MM.1S (cell line): ENCODE results near the gene OR52E5.
A peak's percentile ranks its signal among the peaks of the same experiment; 100 is the strongest.

Source experiments
- EZH2phosphoT487 ChIP-seq: fragments of 300-600 bp; sonication (generic); IDR thresholded peaks from 2 replicates; pipeline ENCODE4 v1.6.1; 2018; ENCODE audit warnings: antibody characterized with exemption, low read length
- TF ChIP-seq, protein P1 (sequence below): fragments of 300-600 bp; sonication (generic); IDR thresholded peaks from 2 replicates; pipeline ENCODE4 v1.5.1; 2016; ENCODE audit warnings: antibody characterized with exemption, low read length, mixed read lengths

DNA sequence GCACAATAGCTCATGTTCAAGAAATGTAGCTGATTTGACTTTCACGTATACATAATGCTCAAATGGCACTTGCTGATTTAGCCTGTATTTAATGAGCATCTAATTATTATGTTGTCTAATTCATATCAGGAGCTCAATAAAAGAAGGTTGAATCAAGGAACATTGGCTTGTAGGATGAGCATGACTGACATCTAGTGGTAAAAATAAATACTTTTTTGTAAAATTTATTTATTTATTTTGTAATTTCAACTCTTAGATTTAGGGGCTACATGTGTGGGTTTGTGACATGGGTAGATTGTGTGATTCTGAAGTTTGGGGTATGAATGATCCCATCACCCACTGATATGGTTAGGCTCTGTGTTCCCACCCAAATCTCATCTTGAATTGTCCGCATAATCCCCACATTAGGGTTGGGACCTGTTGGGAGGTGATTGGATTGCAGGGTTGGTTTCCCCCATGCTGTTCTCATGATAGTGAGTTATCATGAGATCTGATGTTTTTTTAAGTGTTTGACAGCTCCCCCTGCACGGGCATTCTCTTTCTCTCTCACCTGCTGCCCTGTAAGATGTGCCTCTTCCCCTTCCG is 1.7 kb upstream of the OR52E5 start:
- TF ChIP-seq, protein P1, sequence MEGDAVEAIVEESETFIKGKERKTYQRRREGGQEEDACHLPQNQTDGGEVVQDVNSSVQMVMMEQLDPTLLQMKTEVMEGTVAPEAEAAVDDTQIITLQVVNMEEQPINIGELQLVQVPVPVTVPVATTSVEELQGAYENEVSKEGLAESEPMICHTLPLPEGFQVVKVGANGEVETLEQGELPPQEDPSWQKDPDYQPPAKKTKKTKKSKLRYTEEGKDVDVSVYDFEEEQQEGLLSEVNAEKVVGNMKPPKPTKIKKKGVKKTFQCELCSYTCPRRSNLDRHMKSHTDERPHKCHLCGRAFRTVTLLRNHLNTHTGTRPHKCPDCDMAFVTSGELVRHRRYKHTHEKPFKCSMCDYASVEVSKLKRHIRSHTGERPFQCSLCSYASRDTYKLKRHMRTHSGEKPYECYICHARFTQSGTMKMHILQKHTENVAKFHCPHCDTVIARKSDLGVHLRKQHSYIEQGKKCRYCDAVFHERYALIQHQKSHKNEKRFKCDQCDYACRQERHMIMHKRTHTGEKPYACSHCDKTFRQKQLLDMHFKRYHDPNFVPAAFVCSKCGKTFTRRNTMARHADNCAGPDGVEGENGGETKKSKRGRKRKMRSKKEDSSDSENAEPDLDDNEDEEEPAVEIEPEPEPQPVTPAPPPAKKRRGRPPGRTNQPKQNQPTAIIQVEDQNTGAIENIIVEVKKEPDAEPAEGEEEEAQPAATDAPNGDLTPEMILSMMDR: peak; percentile 19; the same call in 1 of the 2 replicates
- no peak for TF ChIP-seq EZH2phosphoT487
